Fibroblast of peridontal ligament (primary cell): ENCODE measurements around the gene QKI.

ENCODE experiments used
- DNase-seq: peaks from one replicate; pipeline ENCODE4 v3.0.0-alpha.2; 2010; ENCODE audit errors: extremely low read depth

QKI gene

GRCh38 chr6:163391985-163392384 lies 22.5 kb upstream of the QKI start:
- DNase-seq = no peak

DNA sequence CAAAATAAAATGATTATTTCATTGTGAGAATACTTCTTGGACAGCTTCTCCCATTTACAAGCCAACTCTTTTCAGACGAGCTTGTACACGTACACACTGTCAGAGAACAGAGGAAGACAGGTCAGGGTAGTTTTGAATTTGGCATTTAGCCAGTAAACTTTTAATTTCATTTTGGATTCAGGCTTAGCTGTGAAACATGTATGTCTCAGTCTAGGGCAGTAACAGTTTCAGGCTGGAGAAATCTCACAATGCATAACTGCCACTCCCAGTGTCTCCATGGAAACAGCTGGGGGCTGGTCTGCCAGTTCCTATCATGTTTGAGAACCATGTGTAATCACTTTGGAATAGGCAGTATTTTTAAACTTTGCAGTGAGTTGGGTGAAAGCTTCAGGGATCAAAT lies 22.0 kb upstream of the QKI start:
- DNase-seq = peak; percentile 24

GRCh38 chr6:163393923-163394322 lies 20.6 kb upstream of the QKI start:
- no peak for DNase-seq

DNA sequence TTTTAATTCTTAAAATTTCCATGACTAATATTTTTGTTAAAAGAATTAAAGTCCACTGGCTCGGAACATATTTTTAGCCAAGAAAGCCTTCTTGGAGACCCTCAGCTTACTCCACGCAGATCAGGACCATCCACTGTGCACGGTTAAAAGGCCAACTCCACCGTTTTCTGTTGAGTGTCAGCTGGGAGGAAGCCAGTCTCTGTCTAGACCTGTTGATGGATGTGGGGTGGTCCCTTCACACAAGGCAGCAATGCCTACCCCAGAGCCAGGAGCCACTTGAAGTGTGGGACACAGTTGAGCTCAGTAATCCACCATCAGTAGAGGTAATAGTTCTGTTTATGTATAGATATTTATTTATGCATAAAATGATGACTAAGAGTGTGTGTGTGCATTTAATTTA lies 19.9 kb upstream of the QKI start:
- no peak for DNase-seq

- no peak for DNase-seq
Observed at GRCh38 chr6:163395122-163395830, 19.2 kb upstream of the QKI start.

GRCh38 chr6:163395831-163396185 lies 18.7 kb upstream of the QKI start:
- no peak for DNase-seq

DNA sequence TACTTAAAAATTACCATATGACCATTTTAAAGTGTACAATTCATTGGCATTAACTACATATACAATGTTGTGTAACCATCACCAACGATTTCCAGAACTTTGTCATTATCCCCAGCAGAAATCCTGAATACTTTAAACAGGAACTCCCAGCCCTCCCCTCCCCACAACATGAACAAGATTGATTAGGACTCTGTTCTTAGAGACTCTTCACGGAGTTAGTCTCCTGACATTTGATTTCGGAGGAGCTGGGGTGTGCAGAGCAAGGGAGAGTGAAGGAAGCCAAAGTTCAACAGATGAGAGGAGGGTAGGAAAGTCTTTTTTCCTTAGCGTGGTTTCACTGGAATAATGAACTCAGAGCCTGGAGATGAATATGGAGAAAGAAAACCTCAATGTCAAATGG lies 17.2 kb upstream of the QKI start:
- DNase-seq = no peak

DNA sequence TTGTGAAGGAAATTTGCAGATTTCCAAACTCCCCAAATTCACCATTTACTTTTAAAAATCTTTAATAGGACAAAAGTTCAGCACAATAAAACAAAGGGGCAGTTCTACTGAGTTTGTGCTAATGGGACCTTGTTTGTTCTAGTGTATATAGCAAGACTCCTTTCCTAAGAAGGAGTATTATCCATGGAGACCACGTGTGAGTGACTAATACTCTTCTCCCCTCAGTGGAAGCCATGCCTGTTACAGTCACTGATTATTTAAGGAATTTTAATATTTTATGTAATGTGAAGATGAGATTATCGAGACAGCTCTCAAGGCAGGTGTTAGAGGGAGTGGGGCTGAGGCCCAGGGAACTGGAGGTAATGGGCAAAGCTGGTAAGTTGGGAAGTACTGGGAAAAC lies 16.4 kb upstream of the QKI start:
- DNase-seq = no peak

GRCh38 chr6:163398815-163399214 lies 15.7 kb upstream of the QKI start:
- DNase-seq = no peak

GRCh38 chr6:163400509-163400908 lies 14.0 kb upstream of the QKI start:
- DNase-seq = no peak

GRCh38 chr6:163401039-163401885 lies 13.3 kb upstream of the QKI start:
- DNase-seq = no peak

- DNase-seq = no peak
Observed at GRCh38 chr6:163402616-163403015, 11.9 kb upstream of the QKI start.

GRCh38 chr6:163404825-163405265 lies 9.7 kb upstream of the QKI start:
- DNase-seq = no peak

- DNase-seq = peak; percentile 34
Observed at GRCh38 chr6:163405412-163406309, 8.9 kb upstream of the QKI start.

GRCh38 chr6:163406366-163406765 lies 8.2 kb upstream of the QKI start:
- DNase-seq = no peak

DNA sequence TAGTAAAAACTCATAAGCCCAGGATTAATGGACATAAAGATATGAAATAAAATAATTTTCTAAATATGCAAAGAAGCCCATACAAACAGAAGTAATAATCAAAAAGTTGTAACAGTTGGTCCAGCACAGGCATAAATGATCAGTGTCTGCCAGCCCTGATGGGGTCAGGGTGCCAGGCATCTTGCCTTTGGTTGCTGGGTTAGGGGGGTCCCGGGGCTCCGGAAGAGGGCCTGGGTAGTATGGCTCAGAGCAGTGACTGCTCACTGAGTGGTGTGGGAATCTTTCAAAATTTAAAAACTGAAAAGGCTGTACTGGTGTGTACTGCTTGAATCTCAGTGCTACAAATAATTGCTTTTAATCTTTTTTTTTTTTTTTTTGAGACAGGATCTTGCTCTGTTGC lies 7.7 kb upstream of the QKI start:
- no peak for DNase-seq

DNA sequence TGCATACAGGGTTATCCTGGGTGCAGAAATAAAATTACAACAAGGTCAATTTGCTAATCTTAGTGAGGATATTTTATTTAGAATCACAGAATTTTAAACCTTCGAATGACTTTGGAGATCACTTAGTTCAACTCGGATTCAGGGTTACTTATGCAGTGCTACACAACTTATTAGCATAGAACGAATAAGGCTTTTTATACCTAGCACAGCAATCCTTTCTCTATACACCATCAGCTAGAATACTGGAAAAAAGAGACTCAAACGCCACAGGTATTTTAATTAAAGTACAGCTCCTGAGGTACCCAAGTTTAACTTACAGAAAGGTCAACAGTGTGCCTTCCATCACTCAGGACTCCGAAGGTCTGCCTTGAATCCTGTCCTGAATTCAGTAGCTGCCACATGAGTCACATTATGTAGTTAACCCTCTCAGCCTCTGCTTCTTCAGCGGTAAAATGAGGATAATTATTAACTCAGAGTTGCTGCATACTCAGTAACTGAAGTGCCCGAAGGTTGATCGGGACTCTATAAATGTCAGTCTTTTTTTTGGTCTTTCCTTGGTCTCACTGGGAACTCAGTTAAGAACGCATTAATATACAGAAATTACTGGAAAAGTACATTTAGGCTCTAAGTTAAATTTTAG lies 6.0 kb upstream of the QKI start:
- DNase-seq = no peak

GRCh38 chr6:163409712-163410111 lies 4.8 kb upstream of the QKI start:
- DNase-seq = no peak

GRCh38 chr6:163412341-163412740 lies 2.2 kb upstream of the QKI start:
- DNase-seq = no peak

DNA sequence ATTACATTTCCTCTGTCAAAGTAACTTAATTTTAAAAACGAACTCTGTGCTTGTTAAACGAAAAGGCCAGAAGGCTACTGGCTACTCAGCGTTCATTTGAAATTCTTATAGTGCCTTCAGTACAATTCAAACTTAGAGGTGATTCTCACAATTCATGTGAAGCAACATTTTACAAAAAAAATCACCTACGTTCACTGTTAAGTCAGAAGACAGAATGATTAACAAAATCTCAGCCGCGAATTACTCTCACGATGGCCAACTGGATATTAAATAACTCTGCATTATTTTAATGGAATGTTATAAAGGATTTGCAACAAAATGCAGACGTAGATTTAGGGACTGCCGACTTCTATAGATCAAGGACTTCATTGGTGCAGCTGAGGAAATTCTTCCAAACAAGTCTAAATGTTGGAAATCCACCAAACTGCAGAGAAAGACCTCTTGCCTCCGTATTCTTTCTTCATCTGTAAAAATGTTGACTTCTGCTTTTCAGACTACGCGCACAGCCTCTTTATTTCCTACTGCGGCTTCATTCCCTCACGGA lies 1.6 kb upstream of the QKI start:
- no peak for DNase-seq

GRCh38 chr6:163413345-163414116 lies 987 bp upstream of the QKI start:
- DNase-seq = peak; percentile 90
